Measurements from ENCODE around the gene PNPLA3. TPM values are rescaled to one million over a fixed set of nuclear protein-coding genes. Genes with fewer than 3 reads are reported as not detected.

Gene PNPLA3
- total RNA-seq, 1 experiment from 2014 or later: 19.8 TPM

DNA sequence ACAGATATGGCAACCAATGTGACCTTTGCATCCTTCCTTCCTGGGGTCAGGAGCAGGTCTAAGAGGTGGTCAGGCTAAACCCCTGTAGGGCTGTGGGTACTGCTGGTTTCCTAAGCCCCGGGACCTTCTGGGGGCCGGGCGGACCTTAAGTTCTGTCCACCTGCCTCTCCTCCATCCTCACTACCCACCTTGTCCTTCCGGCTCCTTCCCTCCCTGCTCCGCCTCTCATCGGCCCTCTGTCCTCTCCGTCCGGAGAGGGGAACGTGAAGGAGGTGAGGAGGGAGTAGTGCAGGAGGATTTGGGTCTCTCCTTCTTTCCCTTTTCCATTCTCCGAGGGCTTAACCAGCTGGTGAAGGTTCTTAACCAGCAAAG, 72.2 kb downstream of the PNPLA3 start (continued):
- TF ChIP-seq, protein P1, sequence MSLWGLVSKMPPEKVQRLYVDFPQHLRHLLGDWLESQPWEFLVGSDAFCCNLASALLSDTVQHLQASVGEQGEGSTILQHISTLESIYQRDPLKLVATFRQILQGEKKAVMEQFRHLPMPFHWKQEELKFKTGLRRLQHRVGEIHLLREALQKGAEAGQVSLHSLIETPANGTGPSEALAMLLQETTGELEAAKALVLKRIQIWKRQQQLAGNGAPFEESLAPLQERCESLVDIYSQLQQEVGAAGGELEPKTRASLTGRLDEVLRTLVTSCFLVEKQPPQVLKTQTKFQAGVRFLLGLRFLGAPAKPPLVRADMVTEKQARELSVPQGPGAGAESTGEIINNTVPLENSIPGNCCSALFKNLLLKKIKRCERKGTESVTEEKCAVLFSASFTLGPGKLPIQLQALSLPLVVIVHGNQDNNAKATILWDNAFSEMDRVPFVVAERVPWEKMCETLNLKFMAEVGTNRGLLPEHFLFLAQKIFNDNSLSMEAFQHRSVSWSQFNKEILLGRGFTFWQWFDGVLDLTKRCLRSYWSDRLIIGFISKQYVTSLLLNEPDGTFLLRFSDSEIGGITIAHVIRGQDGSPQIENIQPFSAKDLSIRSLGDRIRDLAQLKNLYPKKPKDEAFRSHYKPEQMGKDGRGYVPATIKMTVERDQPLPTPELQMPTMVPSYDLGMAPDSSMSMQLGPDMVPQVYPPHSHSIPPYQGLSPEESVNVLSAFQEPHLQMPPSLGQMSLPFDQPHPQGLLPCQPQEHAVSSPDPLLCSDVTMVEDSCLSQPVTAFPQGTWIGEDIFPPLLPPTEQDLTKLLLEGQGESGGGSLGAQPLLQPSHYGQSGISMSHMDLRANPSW (CRISPR knock-in tag; conservative IDR thresholded peaks at IDR 0.05; ENCODE audit: low read depth): no peak
- TF ChIP-seq MXD4 (CRISPR knock-in tag; IDR thresholded peaks at IDR 0.05; ENCODE audit: borderline replicate concordance) (no peak), SOX15 (CRISPR knock-in tag; IDR thresholded peaks at IDR 0.05) (no peak), ELF4 (CRISPR knock-in tag; IDR thresholded peaks at IDR 0.05; ENCODE audit: low read depth) (no peak), NR1H2 (CRISPR knock-in tag; IDR thresholded peaks at IDR 0.05) (no peak), FOXK1 (CRISPR knock-in tag; IDR thresholded peaks at IDR 0.05) (no peak)
- TF ChIP-seq, protein P2, sequence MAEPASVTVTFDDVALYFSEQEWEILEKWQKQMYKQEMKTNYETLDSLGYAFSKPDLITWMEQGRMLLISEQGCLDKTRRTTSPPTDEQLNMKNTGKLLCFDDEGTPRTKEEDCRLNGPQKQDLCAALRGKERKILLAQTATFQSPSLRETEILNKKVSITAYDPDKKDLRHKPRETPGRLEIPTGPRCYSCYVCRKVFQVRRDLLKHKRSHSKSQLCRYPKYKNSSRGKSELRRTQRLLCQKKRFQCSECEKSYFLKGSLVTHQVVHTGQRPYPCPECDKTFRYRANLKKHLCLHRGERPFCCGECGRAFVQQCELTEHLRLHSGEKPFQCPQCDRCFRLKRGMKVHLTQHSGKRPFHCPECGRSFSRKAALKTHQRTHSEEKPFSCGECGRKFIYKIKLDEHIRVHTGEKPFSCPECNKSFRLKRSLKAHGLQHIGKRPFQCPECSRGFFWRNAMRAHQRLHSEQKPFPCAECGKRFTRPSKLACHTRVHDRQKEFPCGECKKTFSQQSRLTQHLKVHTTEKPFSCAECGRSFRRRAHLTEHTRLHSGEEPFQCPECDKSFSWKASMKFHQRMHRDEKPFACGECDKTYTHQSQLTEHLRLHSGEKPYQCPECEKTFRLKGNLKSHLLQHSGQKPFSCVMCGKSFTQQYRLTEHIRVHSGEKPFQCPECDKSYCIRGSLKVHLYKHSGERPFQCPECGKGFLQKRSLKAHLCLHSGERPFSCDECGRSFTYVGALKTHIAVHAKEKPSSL (CRISPR knock-in tag; conservative IDR thresholded peaks at IDR 0.05): no peak
- TF ChIP-seq, protein P3, sequence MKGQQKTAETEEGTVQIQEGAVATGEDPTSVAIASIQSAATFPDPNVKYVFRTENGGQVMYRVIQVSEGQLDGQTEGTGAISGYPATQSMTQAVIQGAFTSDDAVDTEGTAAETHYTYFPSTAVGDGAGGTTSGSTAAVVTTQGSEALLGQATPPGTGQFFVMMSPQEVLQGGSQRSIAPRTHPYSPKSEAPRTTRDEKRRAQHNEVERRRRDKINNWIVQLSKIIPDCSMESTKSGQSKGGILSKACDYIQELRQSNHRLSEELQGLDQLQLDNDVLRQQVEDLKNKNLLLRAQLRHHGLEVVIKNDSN (CRISPR knock-in tag; IDR thresholded peaks at IDR 0.05): no peak

DNA sequence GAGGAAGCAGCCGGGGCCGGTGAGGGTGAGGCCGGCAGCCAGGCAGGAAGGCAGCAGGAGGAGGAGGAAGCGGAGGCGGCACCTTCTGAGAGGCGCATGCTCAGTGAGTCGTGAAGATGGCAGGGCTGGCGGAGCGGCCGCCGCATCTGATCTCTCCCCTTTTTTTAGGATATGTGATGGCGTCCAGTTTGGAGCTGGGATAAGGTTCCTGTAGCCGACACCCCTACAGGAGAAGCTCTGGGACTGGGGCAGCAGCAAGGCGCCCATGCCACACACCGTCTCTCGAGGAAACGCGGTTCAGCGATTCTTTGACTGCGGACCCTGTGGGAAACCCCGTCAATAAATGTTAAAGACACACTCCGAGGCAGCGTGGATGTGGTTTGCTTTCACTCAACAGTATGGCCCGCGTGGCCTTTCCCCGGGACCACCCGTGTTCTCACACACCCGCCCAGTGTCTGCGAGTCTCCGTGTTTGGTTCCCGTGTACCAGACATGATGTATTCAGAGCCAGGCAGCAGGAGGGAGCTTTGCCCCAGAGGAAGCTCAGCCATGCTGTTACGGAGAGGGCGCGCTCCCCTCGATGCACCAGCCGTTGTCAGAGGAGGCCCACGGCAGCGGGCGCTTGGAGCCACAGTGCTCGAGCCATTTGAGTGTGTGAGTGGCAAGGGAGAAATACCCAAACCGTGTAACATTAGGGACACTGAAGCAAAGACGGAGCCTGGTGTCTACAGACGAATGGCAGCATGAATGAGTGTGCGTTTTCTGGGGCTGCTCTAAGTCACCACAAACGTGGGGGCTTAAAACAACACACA, 72.8 kb downstream of the PNPLA3 start:
- TF ChIP-seq NFYB (CRISPR knock-in tag; conservative IDR thresholded peaks at IDR 0.05; ENCODE audit: low read depth): no peak
- no peak for TF ChIP-seq GTF2I (CRISPR knock-in tag; conservative IDR thresholded peaks at IDR 0.05)
- TF ChIP-seq, protein P4, sequence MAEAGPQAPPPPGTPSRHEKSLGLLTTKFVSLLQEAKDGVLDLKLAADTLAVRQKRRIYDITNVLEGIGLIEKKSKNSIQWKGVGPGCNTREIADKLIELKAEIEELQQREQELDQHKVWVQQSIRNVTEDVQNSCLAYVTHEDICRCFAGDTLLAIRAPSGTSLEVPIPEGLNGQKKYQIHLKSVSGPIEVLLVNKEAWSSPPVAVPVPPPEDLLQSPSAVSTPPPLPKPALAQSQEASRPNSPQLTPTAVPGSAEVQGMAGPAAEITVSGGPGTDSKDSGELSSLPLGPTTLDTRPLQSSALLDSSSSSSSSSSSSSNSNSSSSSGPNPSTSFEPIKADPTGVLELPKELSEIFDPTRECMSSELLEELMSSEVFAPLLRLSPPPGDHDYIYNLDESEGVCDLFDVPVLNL (CRISPR knock-in tag; IDR thresholded peaks at IDR 0.05; ENCODE audit: borderline replicate concordance, low read depth): no peak
- TF ChIP-seq SMAD3 (CRISPR knock-in tag; IDR thresholded peaks at IDR 0.05; ENCODE audit: borderline replicate concordance): no peak
- no peak for TF ChIP-seq ELF4 (CRISPR knock-in tag; IDR thresholded peaks at IDR 0.05; ENCODE audit: low read depth)
- TF ChIP-seq, protein P2 (CRISPR knock-in tag; conservative IDR thresholded peaks at IDR 0.05): no peak
- TF ChIP-seq ZNF219 (CRISPR knock-in tag; IDR thresholded peaks at IDR 0.05; ENCODE audit: borderline replicate concordance): no peak
- no peak for TF ChIP-seq MYBL2 (CRISPR knock-in tag; IDR thresholded peaks at IDR 0.05)
- TF ChIP-seq OVOL2 (CRISPR knock-in tag; IDR thresholded peaks at IDR 0.05; ENCODE audit: borderline replicate concordance): no peak
- Mint-ChIP-seq H3K27ac (no peak overlapping the region), H3K9me3 (no peaks in the 10 kb centered on the region), H3K4me1 (0 out of 2 replicates have a peak, but pooled peaks cover 2% of the 10 kb centered on the region), H3K36me3 (peaks cover 57% of the 10 kb centered on the region), H3K4me3 (no peak overlapping the region), H3K27me3 (ENCODE audit: low read depth) (no peaks in the 10 kb centered on the region)
- DNase-seq (ENCODE audit: low spot score) (no peak), ATAC-seq (no peak)
- ChIA-PET CTCF (no interaction called here), POLR2A (no interaction called here)
